Uterus (tissue), 4 donors: ENCODE results near the gene MTHFR. TPM values are rescaled to one million over a fixed set of nuclear protein-coding genes. Genes with fewer than 3 reads are reported as not detected.

Experiments used
- DNase-seq, 2 donors: peaks; one replicate each; pipeline ENCODE4 v3.0.0-alpha.2; 2019 to 2020
- H3K27ac ChIP-seq, 2 donors: fragments of 200-600 bp; sonication (generic); 1 replicate in 1 of 2; 2 replicates in 1 of 2; pipeline ENCODE4 v1.5.1; 2016 to 2018
- H3K27me3 ChIP-seq, 2 donors: fragments of 200-600 bp; sonication (generic); one replicate each; pipeline ENCODE4 v1.5.1; 2018 to 2019; ENCODE audit warnings: control low read depth in 1 of 2
- H3K36me3 ChIP-seq, 2 donors: fragments of 200-600 bp; sonication (generic); one replicate each; pipeline ENCODE4 v1.5.1; 2019; ENCODE audit warnings: control low read depth in 1 of 2
- H3K4me1 ChIP-seq, 2 donors: fragments of 200-600 bp; sonication (generic); one replicate each; pipeline ENCODE4 v1.5.1; 2018 to 2019; ENCODE audit warnings: control low read depth in 1 of 2
- H3K4me3 ChIP-seq, 2 donors: fragments of 200-600 bp; sonication (generic); 1 replicate in 1 of 2; 2 replicates in 1 of 2; pipeline ENCODE4 v1.5.1; 2018 to 2019; ENCODE audit warnings: mild to moderate bottlenecking in 1 of 2
- H3K9me3 ChIP-seq, 2 donors: fragments of 200-600 bp; sonication (generic); one replicate each; pipeline ENCODE4 v1.5.1; 2019; ENCODE audit warnings: control low read depth in 1 of 2
- POLR2A ChIP-seq, 2 donors: fragments of 450-650 bp; IDR thresholded peaks; one replicate each; pipeline ENCODE4 v1.6.1; 2016; ENCODE audit warnings: antibody characterized with exemption in 2 of 2, mild to moderate bottlenecking in 1 of 2, moderate library complexity in 1 of 2
- intact Hi-C: fragments of 100-400 bp; cut with DNase I; formaldehyde crosslinking; loops from one replicate; pipeline ENCODE4 v1.15.1; 2023; ENCODE audit warnings: low total_unique reads
- total RNA-seq, 4 donors: library from RNA; depleted of rRNA in 3 of 4; stranded (reverse); fragments of >200 nt in 3 of 4; gene quantifications; one replicate each; pipeline versions ENCODE4 v1.1.0 to v1.2.4, GENCODE V29; 2014 to 2023
- TF ChIP-seq, protein P1 (sequence below), 4 experiments: fragments of 200-600 bp in 2 of 4; fragments of 450-650 bp in 2 of 4; sonication (generic) in 2 of 4; IDR thresholded peaks; one replicate each; pipeline ENCODE4 v1.5.1; 2016 to 2019; ENCODE audit warnings: antibody characterized with exemption in 4 of 4, mild to moderate bottlenecking in 2 of 4, moderate library complexity in 1 of 4
- donor health status: DM: yes; HTN: yes; CAD: no.

Gene MTHFR
- total RNA-seq, 4 donors from 2014 or later: 15.0 to 56.8 (median 29.9) TPM

DNA sequence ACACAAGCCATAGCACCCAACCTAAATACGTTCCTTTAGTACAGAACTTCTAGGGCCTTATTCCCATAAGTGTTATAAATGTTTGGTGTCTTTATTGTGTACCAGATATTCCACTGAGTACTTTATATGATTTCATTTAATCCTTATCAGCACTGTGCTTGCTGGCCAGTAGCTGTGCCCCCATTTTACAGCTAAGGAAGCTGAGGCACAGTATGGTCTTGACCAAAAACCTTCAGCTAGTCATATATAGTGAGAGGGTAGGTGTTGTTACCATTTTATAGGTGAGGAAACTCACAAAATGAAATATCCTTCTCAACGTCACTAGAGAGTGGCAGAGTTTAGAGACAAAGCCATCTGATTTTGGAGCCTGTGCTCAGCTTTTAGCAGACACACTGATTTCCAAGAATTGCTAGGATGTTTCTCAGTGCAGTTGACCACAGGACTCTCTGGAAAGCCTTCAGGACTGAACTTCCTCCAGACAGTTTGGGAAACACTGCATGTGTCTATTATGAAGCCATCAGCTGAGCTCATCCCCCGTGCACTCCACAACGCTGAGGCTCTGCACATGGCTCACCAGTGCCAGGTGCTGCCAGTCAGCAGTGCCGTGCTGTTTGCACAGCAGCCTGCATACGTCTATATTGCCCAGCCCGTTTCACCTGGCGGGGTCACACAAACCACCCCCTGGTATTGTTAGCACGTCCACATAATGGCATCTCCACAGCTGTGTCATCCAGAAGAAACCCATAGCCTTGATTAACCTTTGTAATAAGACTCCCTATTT is 26.4 kb upstream of the MTHFR start:
- DNase-seq: no peak
- H3K27me3 ChIP-seq: no peaks in the 10 kb centered on the region
- TF ChIP-seq, protein P1, sequence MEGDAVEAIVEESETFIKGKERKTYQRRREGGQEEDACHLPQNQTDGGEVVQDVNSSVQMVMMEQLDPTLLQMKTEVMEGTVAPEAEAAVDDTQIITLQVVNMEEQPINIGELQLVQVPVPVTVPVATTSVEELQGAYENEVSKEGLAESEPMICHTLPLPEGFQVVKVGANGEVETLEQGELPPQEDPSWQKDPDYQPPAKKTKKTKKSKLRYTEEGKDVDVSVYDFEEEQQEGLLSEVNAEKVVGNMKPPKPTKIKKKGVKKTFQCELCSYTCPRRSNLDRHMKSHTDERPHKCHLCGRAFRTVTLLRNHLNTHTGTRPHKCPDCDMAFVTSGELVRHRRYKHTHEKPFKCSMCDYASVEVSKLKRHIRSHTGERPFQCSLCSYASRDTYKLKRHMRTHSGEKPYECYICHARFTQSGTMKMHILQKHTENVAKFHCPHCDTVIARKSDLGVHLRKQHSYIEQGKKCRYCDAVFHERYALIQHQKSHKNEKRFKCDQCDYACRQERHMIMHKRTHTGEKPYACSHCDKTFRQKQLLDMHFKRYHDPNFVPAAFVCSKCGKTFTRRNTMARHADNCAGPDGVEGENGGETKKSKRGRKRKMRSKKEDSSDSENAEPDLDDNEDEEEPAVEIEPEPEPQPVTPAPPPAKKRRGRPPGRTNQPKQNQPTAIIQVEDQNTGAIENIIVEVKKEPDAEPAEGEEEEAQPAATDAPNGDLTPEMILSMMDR (IDR thresholded peaks at IDR 0.05): no peak
- TF ChIP-seq POLR2A (IDR thresholded peaks at IDR 0.05): no peak
- H3K9me3 ChIP-seq: no peaks in the 10 kb centered on the region
- no peak overlapping the region for H3K27ac ChIP-seq
- H3K4me3 ChIP-seq: no peak overlapping the region
- H3K36me3 ChIP-seq: no peaks in the 10 kb centered on the region
- no peaks in the 10 kb centered on the region for H3K4me1 ChIP-seq
- intact Hi-C loops: loop anchor here (10.0 kb wide), 1 partner anchor 63 kb away; no protein-coding TSS in a partner anchor

DNA sequence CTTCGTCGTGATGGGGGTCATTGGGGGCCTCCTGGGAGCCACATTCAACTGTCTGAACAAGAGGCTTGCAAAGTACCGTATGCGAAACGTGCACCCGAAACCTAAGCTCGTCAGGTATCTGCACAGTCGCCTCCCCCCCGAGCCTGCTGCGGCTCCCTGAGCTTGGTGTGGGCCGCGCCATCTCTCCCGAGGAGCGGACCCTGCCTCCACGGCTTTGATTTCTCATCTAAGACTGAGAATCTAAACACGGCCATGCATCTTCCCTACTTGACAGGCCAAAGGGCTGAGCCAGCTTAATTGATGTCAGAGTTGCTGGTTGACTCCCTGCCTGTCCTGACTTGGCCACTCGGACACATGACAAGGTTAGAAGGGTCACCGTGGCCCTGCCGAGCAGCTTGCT is 22.7 kb upstream of the MTHFR start:
- no peak overlapping the region for H3K4me3 ChIP-seq
- no peaks in the 10 kb centered on the region for H3K27me3 ChIP-seq
- TF ChIP-seq, protein P1 (IDR thresholded peaks at IDR 0.05): no peak
- no peak for TF ChIP-seq POLR2A (IDR thresholded peaks at IDR 0.05)
- no peaks in the 10 kb centered on the region for H3K4me1 ChIP-seq
- intact Hi-C loops: no loop called here
- no peaks in the 10 kb centered on the region for H3K36me3 ChIP-seq
- no peaks in the 10 kb centered on the region for H3K9me3 ChIP-seq
- no peak overlapping the region for H3K27ac ChIP-seq
- no peak for DNase-seq

- DNase-seq: no peak
These were observed 21.2 kb upstream of the MTHFR start for GRCh38 chr1:11826946-11827345.

GRCh38 chr1:11825131-11825530 is 19.4 kb upstream of the MTHFR start:
- Histone ChIP-seq H3K4me3 (no peak overlapping the region), H3K4me1 (no peaks in the 10 kb centered on the region), H3K36me3 (no peaks in the 10 kb centered on the region), H3K27me3 (no peaks in the 10 kb centered on the region), H3K27ac (no peak overlapping the region), H3K9me3 (no peaks in the 10 kb centered on the region)
- TF ChIP-seq, protein P1 (IDR thresholded peaks at IDR 0.05): no peak
- no peak for TF ChIP-seq POLR2A (IDR thresholded peaks at IDR 0.05)
- DNase-seq: no peak
- intact Hi-C loops: no loop called here

More at GRCh38 chr1:11826946-11827345, 21.2 kb upstream of the MTHFR start:
- intact Hi-C loops: no loop called here
- TF ChIP-seq, protein P1 (IDR thresholded peaks at IDR 0.05): no peak
- TF ChIP-seq POLR2A (IDR thresholded peaks at IDR 0.05): no peak
- H3K9me3 ChIP-seq: no peaks in the 10 kb centered on the region
- no peak overlapping the region for H3K27ac ChIP-seq
- H3K4me1 ChIP-seq: no peaks in the 10 kb centered on the region
- no peak overlapping the region for H3K4me3 ChIP-seq
- H3K36me3 ChIP-seq: no peaks in the 10 kb centered on the region
- no peaks in the 10 kb centered on the region for H3K27me3 ChIP-seq

- Histone ChIP-seq H3K4me3 (no peak overlapping the region), H3K27ac (no peak overlapping the region), H3K27me3 (no peaks in the 10 kb centered on the region), H3K36me3 (no peaks in the 10 kb centered on the region), H3K9me3 (no peaks in the 10 kb centered on the region), H3K4me1 (no peaks in the 10 kb centered on the region)
- TF ChIP-seq, protein P1 (IDR thresholded peaks at IDR 0.05): no peak
- TF ChIP-seq POLR2A (IDR thresholded peaks at IDR 0.05): no peak
- intact Hi-C loops: no loop called here
- no peak for DNase-seq
These were observed 17.8 kb upstream of the MTHFR start for GRCh38 chr1:11823366-11824137.
